ENCODE results near the gene LYSMD1. TPM values are rescaled to one million over a fixed set of nuclear protein-coding genes. Genes with fewer than 3 reads are reported as not detected.

The LYSMD1 gene
- polyA plus RNA-seq, 1 donor (not counting 4 experiments of a cell fraction or from before 2014, with no cell fraction given): 5.6 TPM

- Histone ChIP-seq H3K4me2 (ENCODE audit: control insufficient read depth, extremely low read depth, insufficient read depth, low read depth, low read length) (no peak overlapping the region), H3K27ac (ENCODE audit: control insufficient read depth, insufficient read depth, low read length) (no peak overlapping the region), H3K4me1 (ENCODE audit: control insufficient read depth, extremely low read depth, insufficient read depth, low read length) (peaks cover 15% of the 10 kb centered on the region), H3K9me1 (ENCODE audit: control insufficient read depth, extremely low read depth, insufficient read depth, low read length) (no peaks in the 10 kb centered on the region), H3K27me3 (ENCODE audit: control insufficient read depth, extremely low read depth, insufficient read depth, low read length) (peaks cover 15% of the 10 kb centered on the region), H3K79me2 (ENCODE audit: control insufficient read depth, insufficient read depth, low read length) (no peaks in the 10 kb centered on the region), H2AFZ (ENCODE audit: control insufficient read depth, low read length) (no peak overlapping the region), H3K9me3 (ENCODE audit: control insufficient read depth, low read depth, low read length) (no peaks in the 10 kb centered on the region), H3K36me3 (ENCODE audit: control insufficient read depth in 2 of 2, extremely low read depth in 1 of 2, insufficient read depth in 2 of 2, low read length in 2 of 2) (no peaks in the 10 kb centered on the region), H3K4me3 (ENCODE audit: control insufficient read depth in 2 of 3, extremely low read depth in 1 of 3, insufficient read depth in 2 of 3, low read depth in 1 of 3, low read length in 3 of 3) (no peak overlapping the region), H4K20me1 (ENCODE audit: control insufficient read depth, extremely low read depth, insufficient read depth, low read length) (no peaks in the 10 kb centered on the region), H3K9ac (ENCODE audit: control insufficient read depth, extremely low read depth, insufficient read depth, low read length) (no peak overlapping the region)
- dilution Hi-C loops (cut with MboI; ENCODE audit: extremely low pct_ligation_motif_present, low sequenced_read_pairs): no loop called here
- DNase-seq (ENCODE audit: low read depth, low spot score) (no peak), FAIRE-seq (no peak)
- no peak for TF ChIP-seq EZH2 (IDR thresholded peaks at IDR 0.05; ENCODE audit: low read length)
- TF ChIP-seq, protein P1, sequence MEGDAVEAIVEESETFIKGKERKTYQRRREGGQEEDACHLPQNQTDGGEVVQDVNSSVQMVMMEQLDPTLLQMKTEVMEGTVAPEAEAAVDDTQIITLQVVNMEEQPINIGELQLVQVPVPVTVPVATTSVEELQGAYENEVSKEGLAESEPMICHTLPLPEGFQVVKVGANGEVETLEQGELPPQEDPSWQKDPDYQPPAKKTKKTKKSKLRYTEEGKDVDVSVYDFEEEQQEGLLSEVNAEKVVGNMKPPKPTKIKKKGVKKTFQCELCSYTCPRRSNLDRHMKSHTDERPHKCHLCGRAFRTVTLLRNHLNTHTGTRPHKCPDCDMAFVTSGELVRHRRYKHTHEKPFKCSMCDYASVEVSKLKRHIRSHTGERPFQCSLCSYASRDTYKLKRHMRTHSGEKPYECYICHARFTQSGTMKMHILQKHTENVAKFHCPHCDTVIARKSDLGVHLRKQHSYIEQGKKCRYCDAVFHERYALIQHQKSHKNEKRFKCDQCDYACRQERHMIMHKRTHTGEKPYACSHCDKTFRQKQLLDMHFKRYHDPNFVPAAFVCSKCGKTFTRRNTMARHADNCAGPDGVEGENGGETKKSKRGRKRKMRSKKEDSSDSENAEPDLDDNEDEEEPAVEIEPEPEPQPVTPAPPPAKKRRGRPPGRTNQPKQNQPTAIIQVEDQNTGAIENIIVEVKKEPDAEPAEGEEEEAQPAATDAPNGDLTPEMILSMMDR (optimal IDR thresholded peaks at IDR 0.05 in 1 of 3, IDR thresholded peaks at IDR 0.05 in 1 of 3, conservative IDR thresholded peaks at IDR 0.05 in 1 of 3; ENCODE audit: extremely low read depth in 1 of 3, insufficient read depth in 2 of 3, low read length in 3 of 3): no peak
Observed at GRCh38 chr1:151143057-151143435, 22.7 kb downstream of the LYSMD1 start.

DNA sequence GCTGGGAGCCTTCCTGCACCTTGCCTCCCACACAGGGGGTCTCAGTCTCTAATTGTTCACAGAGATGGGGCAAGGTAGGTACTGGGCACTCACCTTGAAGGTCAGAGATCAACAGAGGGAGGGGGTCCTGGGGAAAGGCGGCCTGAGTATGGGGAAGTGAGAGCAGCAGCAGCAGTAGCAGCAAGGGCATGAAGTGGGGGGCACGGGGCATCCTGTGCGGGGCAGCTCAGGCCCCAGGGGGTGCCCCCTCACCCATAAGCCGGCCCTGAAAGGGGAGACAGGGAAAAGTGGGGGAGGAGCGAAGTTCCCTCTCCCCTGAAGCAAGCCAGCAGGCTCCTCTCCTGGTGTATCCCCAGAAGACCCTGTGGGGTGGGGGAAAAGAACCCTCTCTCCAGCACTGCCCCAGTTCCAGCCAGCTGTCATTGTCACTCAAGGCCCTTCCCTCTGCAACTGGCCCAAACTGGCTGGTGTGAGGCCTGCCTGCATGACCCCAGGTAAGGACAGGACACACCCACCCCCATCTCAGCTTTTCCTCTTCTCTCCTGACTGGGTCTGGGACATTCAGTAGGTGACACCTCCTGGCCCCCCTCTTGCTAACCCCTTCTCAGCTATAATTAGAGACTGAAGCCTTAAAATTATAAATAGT lies 23.2 kb downstream of the LYSMD1 start:
- Histone ChIP-seq H3K36me3 (ENCODE audit: control insufficient read depth in 2 of 2, extremely low read depth in 1 of 2, insufficient read depth in 2 of 2, low read length in 2 of 2) (no peaks in the 10 kb centered on the region), H2AFZ (ENCODE audit: control insufficient read depth, low read length) (no peak overlapping the region), H3K9me3 (ENCODE audit: control insufficient read depth, low read depth, low read length) (no peaks in the 10 kb centered on the region), H3K4me1 (ENCODE audit: control insufficient read depth, extremely low read depth, insufficient read depth, low read length) (peaks cover 14% of the 10 kb centered on the region), H3K27ac (ENCODE audit: control insufficient read depth, insufficient read depth, low read length) (no peak overlapping the region), H3K9ac (ENCODE audit: control insufficient read depth, extremely low read depth, insufficient read depth, low read length) (no peak overlapping the region), H3K4me2 (ENCODE audit: control insufficient read depth, extremely low read depth, insufficient read depth, low read depth, low read length) (no peak overlapping the region), H3K27me3 (ENCODE audit: control insufficient read depth, extremely low read depth, insufficient read depth, low read length) (peaks cover 15% of the 10 kb centered on the region), H4K20me1 (ENCODE audit: control insufficient read depth, extremely low read depth, insufficient read depth, low read length) (no peaks in the 10 kb centered on the region), H3K9me1 (ENCODE audit: control insufficient read depth, extremely low read depth, insufficient read depth, low read length) (no peaks in the 10 kb centered on the region), H3K4me3 (ENCODE audit: control insufficient read depth in 2 of 3, extremely low read depth in 1 of 3, insufficient read depth in 2 of 3, low read depth in 1 of 3, low read length in 3 of 3) (no peak overlapping the region), H3K79me2 (ENCODE audit: control insufficient read depth, insufficient read depth, low read length) (no peaks in the 10 kb centered on the region)
- dilution Hi-C loops (cut with MboI; ENCODE audit: extremely low pct_ligation_motif_present, low sequenced_read_pairs): no loop called here
- FAIRE-seq (no peak), DNase-seq (ENCODE audit: low read depth, low spot score) (no peak)
- TF ChIP-seq, protein P1 (optimal IDR thresholded peaks at IDR 0.05 in 1 of 3, IDR thresholded peaks at IDR 0.05 in 1 of 3, conservative IDR thresholded peaks at IDR 0.05 in 1 of 3; ENCODE audit: extremely low read depth in 1 of 3, insufficient read depth in 2 of 3, low read length in 3 of 3): no peak
- TF ChIP-seq EZH2 (IDR thresholded peaks at IDR 0.05; ENCODE audit: low read length): no peak
